GM21381 (cell line): ENCODE results near the gene LOXL1.
"Not testable (repeated sequence)": the region's sequence is repeated elsewhere in the genome, so short reads cannot be mapped to it uniquely, and the experiment has no call there.

Source experiments
- ATAC-seq: cut with Tn5 transposase; IDR thresholded peaks from one replicate; pipeline ENCODE4 v1.9.1; 2021; ENCODE audit warnings: mild to moderate bottlenecking, moderate library complexity; ENCODE audit not compliant: unreplicated experiment

Gene LOXL1

DNA sequence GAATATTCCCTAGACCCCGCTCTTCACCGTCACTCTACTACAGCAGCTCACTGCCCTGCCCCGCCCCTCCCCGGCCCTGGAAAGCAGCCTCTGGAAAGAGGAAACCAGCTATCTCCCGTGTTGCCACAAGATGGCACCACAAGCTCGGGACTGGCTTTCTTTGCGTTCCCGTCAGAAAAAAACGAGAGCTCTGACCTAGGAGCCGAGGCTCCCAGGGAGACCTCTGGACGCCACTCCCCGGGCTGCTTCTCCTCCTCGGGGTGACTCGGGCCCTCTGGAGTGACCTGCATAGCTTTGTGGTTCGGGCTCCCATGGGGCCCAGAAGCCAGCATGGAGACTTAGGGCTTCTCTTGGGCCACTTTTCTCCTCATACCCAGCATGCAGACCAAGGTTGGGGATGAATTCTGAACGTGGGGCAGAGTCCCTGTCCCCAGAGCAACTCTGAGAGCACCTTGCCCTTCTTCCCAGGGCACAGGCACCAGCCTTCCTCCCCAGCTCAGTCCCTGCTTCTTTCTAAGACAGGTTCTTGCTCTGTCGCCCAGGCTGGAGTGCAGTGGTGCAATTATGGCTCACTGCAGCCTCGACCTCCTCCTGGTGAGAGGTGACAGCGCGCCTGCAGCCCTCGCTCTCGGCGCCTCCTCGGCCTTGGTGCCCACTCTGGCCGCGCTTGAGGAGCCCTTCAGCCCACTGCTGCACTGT, 46.9 kb downstream of the LOXL1 start:
- ATAC-seq: no peak

GRCh38 chr15:73973683-73974200, 47.5 kb downstream of the LOXL1 start:
- not testable (repeated sequence) for ATAC-seq

DNA sequence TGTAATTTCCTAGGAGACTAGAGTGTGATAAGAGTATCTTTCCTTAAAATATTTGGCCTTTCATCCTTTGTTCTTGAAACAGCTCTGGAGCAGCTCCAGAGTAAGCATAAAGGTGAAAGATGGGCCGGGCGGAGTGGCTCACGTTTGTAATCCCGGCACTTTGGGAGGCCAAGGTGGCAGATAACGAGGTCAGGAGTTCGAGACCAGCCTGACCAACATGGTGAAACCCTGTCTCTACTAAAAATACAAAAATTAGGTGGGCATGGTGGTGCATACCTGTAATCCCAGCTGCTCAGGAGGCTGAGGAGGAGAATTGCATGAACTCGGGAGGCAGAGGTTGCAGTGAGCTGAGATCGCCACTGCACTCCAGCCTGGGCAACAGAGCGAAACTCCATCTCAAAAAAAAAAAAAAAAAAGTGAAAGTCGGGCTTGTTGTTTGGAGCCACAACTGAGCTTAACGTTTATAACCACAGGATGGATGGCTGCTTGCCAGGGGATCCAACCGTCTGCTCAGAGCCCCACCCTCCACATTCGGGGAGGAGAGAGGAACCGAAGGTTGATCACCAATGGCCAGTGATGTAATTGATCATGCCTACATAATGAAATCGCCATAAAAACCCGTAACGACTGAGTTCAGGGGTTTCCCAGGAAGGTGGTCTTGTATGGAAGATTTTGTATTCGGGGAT, 49.3 kb downstream of the LOXL1 start:
- not testable (repeated sequence) for ATAC-seq

DNA sequence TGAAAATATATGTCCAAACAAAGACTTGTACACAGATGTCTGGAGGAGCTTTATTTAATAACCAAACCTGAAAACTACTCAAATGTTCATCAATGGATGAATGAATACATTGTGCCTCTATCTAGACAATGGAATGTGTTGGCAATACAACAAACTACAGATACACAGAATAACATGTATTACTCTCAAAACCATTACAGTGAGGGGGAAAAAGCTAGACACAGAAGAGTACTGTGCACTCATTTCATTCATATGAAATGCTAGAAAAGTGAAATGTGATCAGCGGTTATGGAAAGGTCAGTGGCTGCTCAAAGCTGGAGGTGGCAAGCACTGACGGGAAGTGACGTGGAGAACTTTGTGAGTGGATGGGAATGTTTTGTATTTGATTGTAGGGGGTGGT, 52.6 kb downstream of the LOXL1 start:
- no peak for ATAC-seq

GRCh38 chr15:73979636-73980035, 53.4 kb downstream of the LOXL1 start:
- no peak for ATAC-seq

GRCh38 chr15:73981761-73982221, 55.5 kb downstream of the LOXL1 start:
- no peak for ATAC-seq

- no peak for ATAC-seq
These were observed 56.1 kb downstream of the LOXL1 start for GRCh38 chr15:73982222-73982962.

DNA sequence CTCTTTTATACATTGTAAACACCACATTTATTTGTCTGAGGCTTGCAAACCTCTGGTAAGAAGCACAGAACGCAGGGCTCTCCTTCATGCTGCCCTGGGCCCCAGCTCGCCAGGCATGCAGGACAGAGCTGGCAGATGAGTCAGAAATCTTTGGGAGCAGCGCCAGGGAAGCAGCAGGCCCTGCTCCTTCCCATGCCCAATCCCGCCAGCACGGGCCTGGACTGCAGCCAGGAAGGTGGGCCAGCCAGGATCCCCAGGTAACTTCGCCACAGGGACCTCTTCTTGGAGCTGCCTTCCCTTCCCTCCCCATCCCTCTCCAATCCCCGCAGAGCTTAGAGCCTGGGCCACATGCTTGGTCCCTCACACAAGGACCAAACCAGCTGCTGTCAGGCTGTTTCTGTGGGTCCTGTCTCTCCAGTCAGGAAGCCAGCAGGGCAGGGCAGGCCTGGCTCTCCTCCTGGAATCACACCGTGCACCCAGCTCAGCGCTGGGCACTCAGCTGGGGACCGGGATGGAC, 57.0 kb downstream of the LOXL1 start:
- ATAC-seq: no peak

- no peak for ATAC-seq
These were observed 57.5 kb downstream of the LOXL1 start for GRCh38 chr15:73983773-73984172.

GRCh38 chr15:73984208-73984979, 58.1 kb downstream of the LOXL1 start:
- ATAC-seq: no peak

- ATAC-seq: no peak
These were observed 59.0 kb downstream of the LOXL1 start for GRCh38 chr15:73985101-73985873.

DNA sequence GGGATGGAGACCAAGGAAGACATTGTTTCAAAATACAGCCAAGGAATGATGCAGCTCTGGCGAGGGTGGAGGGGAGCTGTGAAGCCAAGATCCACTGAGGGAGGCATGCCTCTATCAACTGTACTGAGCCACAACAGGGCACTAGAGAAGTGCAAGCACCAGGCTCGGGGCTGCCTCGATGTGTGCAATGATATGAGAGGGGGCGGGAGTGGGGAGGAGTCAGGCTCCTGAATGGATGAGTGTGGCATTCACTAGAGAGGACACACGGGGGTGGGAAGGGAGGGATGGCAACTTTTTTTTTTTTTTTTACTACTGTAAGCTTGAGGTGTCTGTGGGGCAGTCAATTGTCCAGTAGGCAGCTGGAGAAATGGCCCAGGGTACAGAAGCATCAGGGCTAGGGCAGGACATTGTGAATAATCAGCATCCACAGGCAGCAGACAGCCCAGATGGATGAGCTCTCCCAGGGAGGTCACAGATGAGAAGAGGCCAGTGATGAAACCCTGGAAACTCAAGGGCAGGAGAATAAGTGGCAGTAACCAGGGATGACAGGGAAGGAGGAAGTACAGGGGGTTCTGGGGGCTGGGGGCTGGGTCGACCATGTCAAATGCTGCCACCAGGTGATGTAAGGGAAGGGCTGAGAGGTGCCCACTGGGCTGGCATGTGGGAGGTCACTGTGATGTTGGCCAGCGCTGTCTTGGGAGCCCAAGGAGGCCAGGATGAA, 60.0 kb downstream of the LOXL1 start:
- no peak for ATAC-seq

GRCh38 chr15:73986776-73987056, 60.5 kb downstream of the LOXL1 start:
- no peak for ATAC-seq

DNA sequence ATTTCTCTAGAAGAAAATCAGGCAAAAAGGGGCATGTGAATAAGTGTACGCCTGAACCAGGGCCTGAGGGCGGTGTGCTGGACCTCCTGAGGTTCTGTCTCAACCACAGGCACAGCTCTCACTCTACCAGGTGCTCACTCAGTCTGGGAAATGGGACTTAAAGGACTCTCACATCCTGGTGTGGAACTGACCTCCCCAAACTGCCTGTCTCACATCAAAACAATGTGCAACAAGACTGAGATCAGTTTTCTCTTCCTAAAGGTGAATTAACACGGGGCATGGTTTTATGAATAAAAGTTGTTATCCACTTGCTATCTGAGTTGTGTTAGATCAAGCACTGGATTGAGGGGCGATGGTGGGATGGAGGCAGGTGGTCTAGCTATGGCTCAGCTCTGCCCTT, 61.0 kb downstream of the LOXL1 start:
- ATAC-seq: no peak

GRCh38 chr15:73987681-73988444, 61.6 kb downstream of the LOXL1 start:
- no peak for ATAC-seq

- ATAC-seq: no peak
These were observed 62.2 kb downstream of the LOXL1 start for GRCh38 chr15:73988445-73988969.

DNA sequence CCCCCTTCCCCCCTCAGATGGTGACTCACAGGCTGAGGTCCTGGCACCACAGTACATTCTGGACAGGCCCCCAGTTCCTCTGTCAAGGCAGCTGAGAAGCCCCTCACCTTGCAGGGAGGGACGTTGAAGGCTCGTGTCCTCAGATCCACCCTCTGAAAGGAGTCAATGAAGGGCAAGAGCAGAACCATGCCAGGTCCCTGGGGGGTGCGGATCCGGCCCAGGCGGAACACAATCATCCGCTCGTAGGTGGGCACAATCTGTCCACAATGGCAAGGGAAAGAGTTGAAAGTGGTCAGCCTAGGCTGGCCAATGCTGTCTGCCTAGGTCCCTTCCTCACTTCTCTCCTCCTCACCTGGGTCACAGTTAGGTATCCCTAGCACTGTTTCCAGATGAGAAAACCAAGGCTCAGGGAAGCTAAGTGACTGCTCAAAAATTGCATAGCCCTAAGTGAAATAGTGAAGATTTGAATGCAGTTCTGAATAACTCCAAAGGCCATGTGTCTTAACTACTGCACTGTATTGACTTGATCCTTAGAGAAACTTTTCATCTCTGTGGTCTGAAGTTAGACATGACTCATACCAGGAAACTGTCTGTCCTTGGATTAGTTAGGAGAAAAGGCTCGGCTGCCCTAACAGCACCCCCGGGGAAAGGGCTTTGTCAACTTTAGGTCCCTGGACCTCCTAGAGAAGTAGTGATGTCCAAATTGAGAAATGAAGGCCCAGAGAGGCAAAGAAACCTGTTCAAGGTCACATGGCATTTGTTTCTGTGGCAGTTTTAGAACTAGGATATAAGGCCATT, 62.9 kb downstream of the LOXL1 start:
- ATAC-seq: no peak
